HFF-Myc (cell line): ENCODE measurements around the gene CCNDBP1.

Experiments
- DNase-seq: peaks from one replicate; pipeline ENCODE4 v3.0.0-alpha.2; 2011; ENCODE audit warnings: low read depth; ENCODE audit errors: extremely low read depth
- H3K4me3 ChIP-seq: replicated peaks from 2 replicates; pipeline ENCODE4 v1.5.1; 2011; ENCODE audit warnings: low read depth, mild to moderate bottlenecking, control low read depth, low read length
- TF ChIP-seq, protein P1 (sequence below): IDR thresholded peaks from 2 replicates; pipeline ENCODE4 v1.5.1; 2012; ENCODE audit warnings: mild to moderate bottlenecking, low read depth, low read length, control low read depth; ENCODE audit errors: missing control alignments

CCNDBP1 gene, protein sequence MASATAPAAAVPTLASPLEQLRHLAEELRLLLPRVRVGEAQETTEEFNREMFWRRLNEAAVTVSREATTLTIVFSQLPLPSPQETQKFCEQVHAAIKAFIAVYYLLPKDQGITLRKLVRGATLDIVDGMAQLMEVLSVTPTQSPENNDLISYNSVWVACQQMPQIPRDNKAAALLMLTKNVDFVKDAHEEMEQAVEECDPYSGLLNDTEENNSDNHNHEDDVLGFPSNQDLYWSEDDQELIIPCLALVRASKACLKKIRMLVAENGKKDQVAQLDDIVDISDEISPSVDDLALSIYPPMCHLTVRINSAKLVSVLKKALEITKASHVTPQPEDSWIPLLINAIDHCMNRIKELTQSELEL

DNA sequence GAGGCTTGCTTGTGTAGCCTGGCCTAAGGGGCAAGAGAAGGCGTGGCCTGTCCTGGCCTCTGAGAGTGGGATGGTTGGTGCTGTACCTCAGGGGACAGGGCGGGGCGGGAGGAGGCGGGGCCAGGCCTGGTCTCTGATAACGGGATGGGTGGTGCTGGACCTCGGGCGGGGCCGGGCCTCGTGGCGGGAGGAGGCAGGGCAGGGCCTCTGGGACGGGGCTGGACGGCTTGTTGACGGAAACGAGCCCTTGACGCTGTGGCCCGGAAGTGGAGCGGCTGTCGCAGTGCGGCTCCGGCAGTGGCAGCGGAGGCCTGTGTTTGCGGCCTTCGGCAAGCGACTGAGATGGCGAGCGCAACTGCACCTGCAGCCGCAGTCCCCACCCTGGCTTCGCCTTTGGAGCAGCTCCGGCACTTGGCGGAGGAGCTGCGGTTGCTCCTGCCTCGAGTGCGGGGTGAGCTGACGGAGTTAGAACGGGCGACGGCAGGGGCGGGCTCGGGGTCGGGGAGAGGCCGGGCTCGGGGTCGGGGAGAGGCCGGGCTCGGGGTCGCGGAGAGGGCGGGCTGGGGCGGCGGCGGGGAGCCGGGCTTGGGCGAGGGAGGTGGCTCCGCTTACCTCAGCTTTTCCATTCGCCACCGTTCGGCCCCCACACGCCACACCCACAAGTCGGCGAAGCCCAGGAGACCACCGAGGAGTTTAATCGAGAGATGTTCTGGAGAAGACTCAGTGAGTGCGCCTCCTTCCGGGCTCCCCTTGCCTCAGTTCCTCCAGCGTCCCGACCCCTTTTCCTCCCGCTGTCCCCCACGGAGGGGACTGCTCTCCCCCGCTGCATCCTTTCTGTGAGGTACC lies at the start of gene CCNDBP1:
CCNDBP1 (plus strand) TSS at position 247 of the 846 bp plus-strand sequence; CDS start at position 343, 96 bp downstream.
- TF ChIP-seq, protein P1, sequence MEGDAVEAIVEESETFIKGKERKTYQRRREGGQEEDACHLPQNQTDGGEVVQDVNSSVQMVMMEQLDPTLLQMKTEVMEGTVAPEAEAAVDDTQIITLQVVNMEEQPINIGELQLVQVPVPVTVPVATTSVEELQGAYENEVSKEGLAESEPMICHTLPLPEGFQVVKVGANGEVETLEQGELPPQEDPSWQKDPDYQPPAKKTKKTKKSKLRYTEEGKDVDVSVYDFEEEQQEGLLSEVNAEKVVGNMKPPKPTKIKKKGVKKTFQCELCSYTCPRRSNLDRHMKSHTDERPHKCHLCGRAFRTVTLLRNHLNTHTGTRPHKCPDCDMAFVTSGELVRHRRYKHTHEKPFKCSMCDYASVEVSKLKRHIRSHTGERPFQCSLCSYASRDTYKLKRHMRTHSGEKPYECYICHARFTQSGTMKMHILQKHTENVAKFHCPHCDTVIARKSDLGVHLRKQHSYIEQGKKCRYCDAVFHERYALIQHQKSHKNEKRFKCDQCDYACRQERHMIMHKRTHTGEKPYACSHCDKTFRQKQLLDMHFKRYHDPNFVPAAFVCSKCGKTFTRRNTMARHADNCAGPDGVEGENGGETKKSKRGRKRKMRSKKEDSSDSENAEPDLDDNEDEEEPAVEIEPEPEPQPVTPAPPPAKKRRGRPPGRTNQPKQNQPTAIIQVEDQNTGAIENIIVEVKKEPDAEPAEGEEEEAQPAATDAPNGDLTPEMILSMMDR, result peak; percentile 43
- peak; percentile 62 for DNase-seq
- peak within 1 kb of the TSS; percentile 79 for H3K4me3 ChIP-seq

DNA sequence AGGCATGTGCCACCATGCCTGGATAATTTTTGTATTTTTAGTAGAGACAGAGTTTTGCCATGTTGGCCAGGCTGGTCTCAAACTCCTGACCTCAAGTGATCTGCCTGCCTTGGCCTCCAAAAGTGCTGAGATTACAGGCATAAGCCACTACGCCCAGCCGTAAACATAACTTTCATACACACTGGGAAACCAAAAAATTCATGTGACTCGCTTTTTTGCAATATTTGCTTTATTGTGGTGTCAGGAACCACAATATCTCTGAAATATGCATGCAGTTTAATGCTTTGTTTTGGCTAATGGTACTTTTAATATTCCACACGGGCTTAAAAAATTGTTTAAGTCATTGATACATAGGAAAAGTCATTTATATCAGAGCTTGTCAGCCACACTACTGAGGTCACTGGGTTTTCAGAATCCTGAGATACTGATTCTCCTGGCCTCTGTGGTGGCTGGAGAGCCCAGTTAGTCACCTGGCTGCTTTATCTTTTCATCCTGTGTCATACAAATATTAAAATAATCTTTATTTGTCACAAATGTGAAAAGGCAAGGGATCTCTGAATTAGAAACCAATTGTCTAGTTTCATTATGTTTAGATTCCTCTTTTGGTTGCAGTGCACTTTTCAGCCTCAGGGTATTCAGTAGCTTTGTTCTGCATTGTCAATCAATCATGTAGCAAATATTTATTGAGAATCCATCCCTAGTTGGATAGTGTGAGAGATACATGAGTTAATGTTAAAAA lies 41.8 kb upstream of the CCNDBP1 start:
- TF ChIP-seq, protein P1, result no peak
- DNase-seq, result no peak
- no peak overlapping the region for H3K4me3 ChIP-seq

DNA sequence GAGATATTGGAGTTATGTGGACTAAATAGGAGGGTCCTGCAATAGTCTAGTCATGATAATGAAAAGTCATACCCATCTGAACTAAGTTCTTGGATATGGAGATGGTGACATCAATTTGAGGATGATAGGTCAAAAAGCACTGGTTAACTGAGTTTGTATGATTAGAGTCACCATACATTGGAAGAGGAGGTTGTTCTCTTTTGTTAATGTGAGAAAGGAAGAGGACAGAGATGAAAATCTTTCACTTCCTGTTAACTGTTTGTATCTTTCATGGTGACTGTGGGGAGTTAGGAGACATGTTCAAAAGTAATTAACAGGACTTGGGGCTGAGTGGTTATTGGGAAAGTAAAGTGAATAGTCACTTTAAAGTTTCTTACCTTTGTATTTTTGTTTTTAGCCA lies 40.7 kb upstream of the CCNDBP1 start:
- TF ChIP-seq, protein P1, result no peak
- DNase-seq, result no peak
- H3K4me3 ChIP-seq, result no peak overlapping the region

DNA sequence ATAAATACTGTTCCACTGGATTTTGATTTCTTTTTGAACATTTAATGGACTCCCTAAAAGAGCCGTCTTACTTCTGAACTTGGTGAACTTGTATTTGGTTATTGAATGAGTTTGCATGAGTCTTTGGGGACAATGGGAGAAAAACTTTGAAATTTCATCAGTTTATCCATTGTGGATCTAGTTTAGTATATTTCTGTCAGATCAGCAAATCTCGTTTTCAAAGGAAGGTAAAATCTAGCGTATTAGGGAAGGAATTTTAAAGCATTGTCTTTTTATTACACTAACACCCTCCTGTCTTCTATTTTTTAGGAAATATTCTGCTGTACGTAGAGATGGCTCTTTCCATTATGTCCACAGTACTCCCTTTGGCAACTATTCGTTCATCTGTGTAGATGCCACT lies 39.0 kb upstream of the CCNDBP1 start:
- no peak overlapping the region for H3K4me3 ChIP-seq
- TF ChIP-seq, protein P1, result no peak
- DNase-seq, result no peak

DNA sequence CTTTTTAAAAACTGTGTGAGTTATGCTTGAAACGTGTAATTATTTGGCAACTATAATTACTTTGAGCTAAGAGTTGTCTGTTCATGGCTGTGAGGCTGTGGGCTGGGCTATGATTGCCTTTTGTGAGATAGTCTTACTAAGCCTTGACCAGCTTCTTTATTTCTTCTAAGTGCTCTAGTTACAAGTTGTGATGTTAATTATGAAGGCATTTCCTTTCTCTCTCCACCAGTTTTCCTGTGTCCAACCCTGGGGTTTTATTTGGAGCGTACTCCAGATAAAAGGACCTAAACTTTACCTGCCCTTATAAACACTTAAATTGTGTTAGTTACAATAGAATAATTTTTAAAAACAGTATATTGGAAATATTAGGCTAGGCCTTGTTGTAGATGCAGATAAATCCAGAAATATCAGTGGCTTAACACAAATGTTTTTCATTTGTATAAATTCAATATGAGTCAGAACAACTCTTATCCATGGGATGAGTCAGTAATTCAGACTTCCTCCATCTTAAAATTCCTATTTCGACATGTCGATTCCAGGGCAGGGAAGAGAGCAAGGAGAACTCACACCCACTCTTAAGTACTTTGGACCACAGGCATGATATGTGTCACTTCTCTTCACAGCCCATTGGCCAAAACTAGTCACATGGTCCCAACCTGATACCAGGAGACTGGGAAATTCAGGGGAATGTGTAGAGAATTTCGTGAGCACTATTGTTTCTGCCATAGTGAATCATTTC lies 34.8 kb upstream of the CCNDBP1 start:
- DNase-seq, result peak; percentile 97
- TF ChIP-seq, protein P1, result no peak
- H3K4me3 ChIP-seq, result no peak overlapping the region

DNA sequence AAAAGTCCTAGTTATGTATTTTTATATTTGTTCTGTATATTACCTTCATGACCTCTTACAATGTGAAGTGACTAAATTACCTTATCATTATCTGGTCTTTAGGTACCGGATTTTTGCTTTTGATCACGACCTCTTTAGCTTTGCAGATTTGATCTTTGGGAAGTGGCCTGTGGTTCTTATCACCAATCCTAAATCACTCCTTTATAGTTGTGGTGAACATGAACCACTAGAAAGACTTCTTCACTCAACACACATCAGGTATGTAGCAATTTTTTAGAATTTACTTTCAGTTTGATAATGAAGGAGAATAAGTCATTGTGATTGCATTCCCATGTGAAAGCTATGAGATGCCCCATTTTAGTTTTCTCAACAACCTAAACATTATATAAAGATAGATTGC lies 33.5 kb upstream of the CCNDBP1 start:
- DNase-seq, result no peak
- TF ChIP-seq, protein P1, result no peak

More for the DNA sequence above, 33.5 kb upstream of the CCNDBP1 start:
- H3K4me3 ChIP-seq, result no peak overlapping the region
